Testis (tissue), 2 donors: ENCODE data around the gene RETN.

Experiments
- CTCF ChIP-seq, 3 experiments: fragments of 450-650 bp in 2 of 3; fragments of 200-600 bp in 1 of 3; sonication (generic) in 1 of 3; IDR thresholded peaks; one replicate each; pipeline ENCODE4 v1.5.1; 2016 to 2019; ENCODE audit warnings: antibody characterized with exemption in 3 of 3, mild to moderate bottlenecking in 2 of 3, moderate library complexity in 1 of 3
- POLR2A ChIP-seq: fragments of 450-650 bp; IDR thresholded peaks from one replicate; pipeline ENCODE4 v1.6.1; 2017; ENCODE audit warnings: antibody characterized with exemption, mild to moderate bottlenecking, moderate library complexity

GRCh38 chr19:7623725-7624603, 44.9 kb upstream of the RETN start:
- TF ChIP-seq CTCF (IDR thresholded peaks at IDR 0.05) (no peak), POLR2A (no peak)
